SHP77 treated with DMSO at 0.1 percent for 48 hours (cell line): ENCODE measurements around the gene HOXB4.
A peak's percentile ranks its signal among the peaks of the same experiment; 100 is the strongest.

Experiments
- DNase-seq: peaks from one replicate; lab custom pipeline; 2025; lab: John Stamatoyannopoulos, UW

The HOXB4 gene

GRCh38 chr17:48571826-48572417, 6.2 kb downstream of the HOXB4 start:
- no peak for DNase-seq

GRCh38 chr17:48571024-48571818, 6.9 kb downstream of the HOXB4 start:
- no peak for DNase-seq

- no peak for DNase-seq
Measured at GRCh38 chr17:48570325-48571023, 7.7 kb downstream of the HOXB4 start.

- no peak for DNase-seq
Measured at GRCh38 chr17:48569674-48570324, 8.4 kb downstream of the HOXB4 start.

- no peak for DNase-seq
Measured at GRCh38 chr17:48569240-48569582, 8.9 kb downstream of the HOXB4 start.

GRCh38 chr17:48568499-48569239, 9.5 kb downstream of the HOXB4 start:
- no peak for DNase-seq

- DNase-seq = no peak
Measured at GRCh38 chr17:48567646-48568354, 10.3 kb downstream of the HOXB4 start.

- DNase-seq = no peak
Measured at GRCh38 chr17:48567209-48567608, 10.9 kb downstream of the HOXB4 start.

GRCh38 chr17:48566717-48567116, 11.4 kb downstream of the HOXB4 start:
- no peak for DNase-seq

GRCh38 chr17:48565925-48566710, 12.0 kb downstream of the HOXB4 start:
- no peak for DNase-seq

- DNase-seq = no peak
Measured at GRCh38 chr17:48565022-48565554, 13.1 kb downstream of the HOXB4 start.

- DNase-seq = no peak
Measured at GRCh38 chr17:48564188-48565021, 13.7 kb downstream of the HOXB4 start.

- no peak for DNase-seq
Measured at GRCh38 chr17:48563867-48564187, 14.3 kb downstream of the HOXB4 start.

GRCh38 chr17:48563385-48563838, 14.7 kb downstream of the HOXB4 start:
- DNase-seq = peak; percentile 15

GRCh38 chr17:48562934-48563333, 15.2 kb downstream of the HOXB4 start:
- no peak for DNase-seq

- DNase-seq = no peak
Measured at GRCh38 chr17:48561884-48562810, 16.0 kb downstream of the HOXB4 start.

- no peak for DNase-seq
Measured at GRCh38 chr17:48559840-48560817, 18.0 kb downstream of the HOXB4 start.
